ENCODE measurements around the gene LRCH1.

LRCH1 gene

DNA sequence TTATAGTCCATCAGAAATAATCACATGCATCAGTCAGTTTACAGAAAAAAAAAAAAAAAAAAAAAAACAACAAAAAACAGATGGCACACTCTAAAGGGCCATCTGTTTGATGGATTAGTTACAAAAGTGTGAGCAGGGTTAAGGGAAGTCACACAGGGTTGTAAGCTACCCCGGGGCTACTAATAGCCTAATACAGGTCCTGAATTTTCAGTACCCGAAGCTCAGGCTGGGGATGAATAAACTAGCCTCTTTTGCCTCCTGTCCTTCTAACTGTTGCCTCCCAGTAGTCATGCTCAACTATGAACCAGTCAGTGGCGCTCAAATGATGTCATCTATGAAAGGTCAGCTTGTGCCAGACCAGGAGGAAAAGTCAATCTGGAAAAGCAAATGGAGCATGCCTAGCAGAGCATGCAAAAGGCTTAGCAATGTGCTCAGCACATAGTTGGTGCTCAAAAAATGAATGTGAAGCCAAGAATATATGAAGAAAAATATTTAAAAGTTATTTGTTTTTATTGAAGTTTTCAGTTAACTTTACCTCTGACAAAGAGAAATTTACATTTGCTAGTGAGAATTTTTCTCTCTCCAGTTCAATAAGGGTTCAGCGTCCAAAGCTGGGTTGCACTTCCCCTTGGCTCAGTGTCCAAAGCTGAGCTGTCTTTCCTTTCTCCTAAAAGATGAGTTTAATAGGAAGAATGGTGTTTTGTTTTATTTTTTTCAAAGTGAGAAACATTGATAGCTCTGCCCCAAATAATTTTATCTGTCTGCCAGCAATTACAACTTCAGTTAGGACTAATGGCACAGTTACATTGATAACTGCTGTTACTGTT lies 30.8 kb upstream of the LRCH1 start:
- TF ChIP-seq CEBPB (IDR thresholded peaks at IDR 0.05): no peak
- TF ChIP-seq TCF12 (IDR thresholded peaks at IDR 0.05; ENCODE audit: low read depth): no peak
- TF ChIP-seq ZBTB7A (IDR thresholded peaks at IDR 0.05; ENCODE audit: low read depth): no peak
- no peak for TF ChIP-seq EP300 (IDR thresholded peaks at IDR 0.05; ENCODE audit: borderline replicate concordance)
- TF ChIP-seq, protein P1, sequence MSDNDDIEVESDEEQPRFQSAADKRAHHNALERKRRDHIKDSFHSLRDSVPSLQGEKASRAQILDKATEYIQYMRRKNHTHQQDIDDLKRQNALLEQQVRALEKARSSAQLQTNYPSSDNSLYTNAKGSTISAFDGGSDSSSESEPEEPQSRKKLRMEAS (IDR thresholded peaks at IDR 0.05): no peak
- no peak for TF ChIP-seq CREB1 (IDR thresholded peaks at IDR 0.05; ENCODE audit: low read depth)
- TF ChIP-seq, protein P2, sequence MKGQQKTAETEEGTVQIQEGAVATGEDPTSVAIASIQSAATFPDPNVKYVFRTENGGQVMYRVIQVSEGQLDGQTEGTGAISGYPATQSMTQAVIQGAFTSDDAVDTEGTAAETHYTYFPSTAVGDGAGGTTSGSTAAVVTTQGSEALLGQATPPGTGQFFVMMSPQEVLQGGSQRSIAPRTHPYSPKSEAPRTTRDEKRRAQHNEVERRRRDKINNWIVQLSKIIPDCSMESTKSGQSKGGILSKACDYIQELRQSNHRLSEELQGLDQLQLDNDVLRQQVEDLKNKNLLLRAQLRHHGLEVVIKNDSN (IDR thresholded peaks at IDR 0.05): no peak
- no peak for TF ChIP-seq EGR1 (IDR thresholded peaks at IDR 0.05)
- no peak for TF ChIP-seq RAD21 (IDR thresholded peaks at IDR 0.05; ENCODE audit: low read depth)
- no peak for TF ChIP-seq NFIC (IDR thresholded peaks at IDR 0.05)
- no peak for TF ChIP-seq YY1 (IDR thresholded peaks at IDR 0.05; ENCODE audit: low read depth)
- TF ChIP-seq, protein P3, sequence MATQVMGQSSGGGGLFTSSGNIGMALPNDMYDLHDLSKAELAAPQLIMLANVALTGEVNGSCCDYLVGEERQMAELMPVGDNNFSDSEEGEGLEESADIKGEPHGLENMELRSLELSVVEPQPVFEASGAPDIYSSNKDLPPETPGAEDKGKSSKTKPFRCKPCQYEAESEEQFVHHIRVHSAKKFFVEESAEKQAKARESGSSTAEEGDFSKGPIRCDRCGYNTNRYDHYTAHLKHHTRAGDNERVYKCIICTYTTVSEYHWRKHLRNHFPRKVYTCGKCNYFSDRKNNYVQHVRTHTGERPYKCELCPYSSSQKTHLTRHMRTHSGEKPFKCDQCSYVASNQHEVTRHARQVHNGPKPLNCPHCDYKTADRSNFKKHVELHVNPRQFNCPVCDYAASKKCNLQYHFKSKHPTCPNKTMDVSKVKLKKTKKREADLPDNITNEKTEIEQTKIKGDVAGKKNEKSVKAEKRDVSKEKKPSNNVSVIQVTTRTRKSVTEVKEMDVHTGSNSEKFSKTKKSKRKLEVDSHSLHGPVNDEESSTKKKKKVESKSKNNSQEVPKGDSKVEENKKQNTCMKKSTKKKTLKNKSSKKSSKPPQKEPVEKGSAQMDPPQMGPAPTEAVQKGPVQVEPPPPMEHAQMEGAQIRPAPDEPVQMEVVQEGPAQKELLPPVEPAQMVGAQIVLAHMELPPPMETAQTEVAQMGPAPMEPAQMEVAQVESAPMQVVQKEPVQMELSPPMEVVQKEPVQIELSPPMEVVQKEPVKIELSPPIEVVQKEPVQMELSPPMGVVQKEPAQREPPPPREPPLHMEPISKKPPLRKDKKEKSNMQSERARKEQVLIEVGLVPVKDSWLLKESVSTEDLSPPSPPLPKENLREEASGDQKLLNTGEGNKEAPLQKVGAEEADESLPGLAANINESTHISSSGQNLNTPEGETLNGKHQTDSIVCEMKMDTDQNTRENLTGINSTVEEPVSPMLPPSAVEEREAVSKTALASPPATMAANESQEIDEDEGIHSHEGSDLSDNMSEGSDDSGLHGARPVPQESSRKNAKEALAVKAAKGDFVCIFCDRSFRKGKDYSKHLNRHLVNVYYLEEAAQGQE (IDR thresholded peaks at IDR 0.05; ENCODE audit: low read depth): no peak
- no peak for TF ChIP-seq TAF1 (IDR thresholded peaks at IDR 0.05; ENCODE audit: low read depth)
- no peak for TF ChIP-seq FOXM1 (IDR thresholded peaks at IDR 0.05; ENCODE audit: borderline replicate concordance, low read depth)
- no peak for TF ChIP-seq TEAD4 (IDR thresholded peaks at IDR 0.05)

DNA sequence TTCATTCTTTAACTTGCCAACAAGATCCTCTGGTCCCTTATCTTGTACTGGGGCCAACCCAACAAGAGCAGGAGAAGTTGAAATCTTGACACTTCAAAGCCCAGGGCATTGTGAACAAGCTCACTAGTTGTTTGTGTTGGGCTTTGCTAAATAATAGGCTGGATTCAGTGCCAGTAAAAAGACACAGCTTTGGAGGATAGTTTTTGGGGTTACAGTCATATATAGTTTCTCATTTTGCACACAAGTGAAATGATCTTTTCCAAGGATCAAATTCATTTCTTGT lies 30.3 kb upstream of the LRCH1 start:
- TF ChIP-seq CREB1 (IDR thresholded peaks at IDR 0.05; ENCODE audit: low read depth) (no peak), TEAD4 (IDR thresholded peaks at IDR 0.05) (no peak), YY1 (IDR thresholded peaks at IDR 0.05; ENCODE audit: low read depth) (no peak), EP300 (IDR thresholded peaks at IDR 0.05; ENCODE audit: borderline replicate concordance) (no peak), TCF12 (IDR thresholded peaks at IDR 0.05; ENCODE audit: low read depth) (no peak), NFIC (IDR thresholded peaks at IDR 0.05) (no peak), ZBTB7A (IDR thresholded peaks at IDR 0.05; ENCODE audit: low read depth) (no peak), CEBPB (IDR thresholded peaks at IDR 0.05) (no peak), TAF1 (IDR thresholded peaks at IDR 0.05; ENCODE audit: low read depth) (no peak), FOXM1 (IDR thresholded peaks at IDR 0.05; ENCODE audit: borderline replicate concordance, low read depth) (no peak), RAD21 (IDR thresholded peaks at IDR 0.05; ENCODE audit: low read depth) (no peak)
- TF ChIP-seq, protein P2 (IDR thresholded peaks at IDR 0.05): no peak
- TF ChIP-seq, protein P3 (IDR thresholded peaks at IDR 0.05; ENCODE audit: low read depth): no peak
- TF ChIP-seq, protein P1 (IDR thresholded peaks at IDR 0.05): no peak

DNA sequence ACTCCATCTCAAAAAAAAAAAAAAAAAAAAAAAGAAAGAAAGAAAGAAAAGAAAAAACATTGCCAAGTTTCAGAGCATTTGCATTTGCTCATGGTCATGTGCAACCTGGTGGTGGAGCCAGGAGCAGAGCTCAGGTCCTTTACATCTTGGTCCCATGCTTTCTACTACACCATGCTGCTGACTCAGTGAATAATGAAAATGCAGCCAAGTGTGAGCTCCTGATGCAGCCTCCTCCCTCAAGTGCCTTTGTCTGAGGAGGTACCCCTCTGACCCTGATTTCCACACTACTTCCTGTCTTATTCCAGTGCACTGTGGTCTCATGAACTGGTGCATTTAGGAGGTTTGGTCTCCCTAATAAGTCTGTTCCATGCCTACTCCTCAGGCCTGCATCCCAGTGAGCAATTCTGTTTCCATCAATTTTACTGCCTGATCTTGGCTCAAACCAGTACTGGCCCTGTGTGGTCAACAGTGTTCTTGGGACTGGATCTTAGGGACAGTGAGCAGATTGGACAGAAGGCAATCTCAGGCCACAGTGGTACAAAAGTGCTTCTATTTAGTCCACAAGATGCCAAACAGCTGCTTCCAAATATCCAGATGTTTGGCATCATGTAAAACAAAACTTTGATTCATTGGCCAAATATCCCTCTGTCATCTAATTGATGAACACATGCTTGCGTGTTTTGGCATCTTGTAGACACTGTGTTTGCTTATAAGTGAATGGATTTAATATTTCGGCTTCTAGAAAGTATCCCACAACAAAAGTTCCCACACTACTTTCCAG lies 28.8 kb upstream of the LRCH1 start:
- TF ChIP-seq EGR1 (IDR thresholded peaks at IDR 0.05) (no peak), TEAD4 (IDR thresholded peaks at IDR 0.05) (no peak), ZBTB7A (IDR thresholded peaks at IDR 0.05; ENCODE audit: low read depth) (no peak), FOXM1 (IDR thresholded peaks at IDR 0.05; ENCODE audit: borderline replicate concordance, low read depth) (no peak), TAF1 (IDR thresholded peaks at IDR 0.05; ENCODE audit: low read depth) (no peak), CREB1 (IDR thresholded peaks at IDR 0.05; ENCODE audit: low read depth) (no peak)
- TF ChIP-seq, protein P1 (IDR thresholded peaks at IDR 0.05): no peak

DNA sequence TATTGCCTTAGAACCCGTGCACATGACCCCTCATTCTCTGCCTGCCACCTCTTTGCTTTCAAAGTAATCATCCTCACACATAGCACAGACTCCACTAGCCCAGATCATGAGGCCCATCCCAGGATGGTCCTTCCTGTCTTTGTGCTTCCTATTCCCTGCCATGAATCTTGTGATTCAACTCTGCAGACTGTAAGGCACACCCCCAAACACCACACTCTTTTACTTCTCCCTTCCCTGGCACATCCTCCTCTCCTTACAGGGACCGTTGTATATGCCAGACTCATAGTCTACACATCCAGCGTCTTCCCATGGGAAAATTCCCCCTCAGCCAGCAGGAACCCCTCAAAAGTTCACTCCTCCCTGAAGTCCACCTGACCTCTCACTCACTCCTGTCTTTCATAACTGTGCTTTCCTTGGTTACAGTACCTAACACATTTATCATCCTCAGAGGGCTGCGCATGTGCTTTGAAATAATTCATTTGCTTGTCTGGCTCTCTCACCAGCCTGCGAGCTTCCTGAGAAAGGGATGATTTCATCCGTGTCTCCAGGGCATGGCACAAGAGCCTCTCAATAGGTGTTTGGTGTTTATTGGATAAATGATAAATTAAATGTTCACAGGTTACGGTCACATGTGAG lies 26.8 kb upstream of the LRCH1 start:
- no peak for TF ChIP-seq NFIC (IDR thresholded peaks at IDR 0.05)
- TF ChIP-seq CREB1 (IDR thresholded peaks at IDR 0.05; ENCODE audit: low read depth): no peak
- no peak for TF ChIP-seq CEBPB (IDR thresholded peaks at IDR 0.05)
- TF ChIP-seq TAF1 (IDR thresholded peaks at IDR 0.05; ENCODE audit: low read depth): no peak
- TF ChIP-seq TEAD4 (IDR thresholded peaks at IDR 0.05): no peak
- no peak for TF ChIP-seq TCF12 (IDR thresholded peaks at IDR 0.05; ENCODE audit: low read depth)
- TF ChIP-seq YY1 (IDR thresholded peaks at IDR 0.05; ENCODE audit: low read depth): no peak

DNA sequence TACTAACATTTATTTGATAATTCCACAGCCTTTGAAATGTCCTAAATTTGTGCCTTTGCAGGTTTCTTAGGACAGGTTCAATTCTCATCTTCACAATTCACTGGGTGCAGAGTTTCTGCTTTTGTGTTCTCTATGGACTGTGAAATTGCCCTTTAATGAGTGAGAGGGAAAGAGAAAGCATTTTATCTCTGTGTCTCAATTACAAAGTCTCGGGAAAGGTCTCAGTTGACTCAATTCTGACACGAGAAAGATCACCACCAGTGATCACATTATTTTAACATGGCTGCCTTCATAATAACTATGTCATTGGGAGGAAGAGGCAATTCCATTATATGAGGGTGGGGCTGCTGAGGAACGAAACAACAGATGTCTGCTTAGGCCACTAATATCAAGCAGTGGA lies 26.2 kb upstream of the LRCH1 start:
- TF ChIP-seq YY1 (IDR thresholded peaks at IDR 0.05; ENCODE audit: low read depth) (no peak), FOXM1 (IDR thresholded peaks at IDR 0.05; ENCODE audit: borderline replicate concordance, low read depth) (no peak)
- TF ChIP-seq, protein P2 (IDR thresholded peaks at IDR 0.05): no peak
